Stimulated activated naive CD8-positive, alpha-beta T cell treated with anti-CD3 and anti-CD28 coated beads, Interleukin-15, Interleukin-2, amounts not matched to agents 100 ng/mL and 50 ng/mL, for 24 hours (primary cell): ENCODE measurements around the gene PSMD3.

Experiments used
- H3K27ac Mint-ChIP-seq: one replicate; pipeline ENCODE4 v1.8.0; 2021; ENCODE audit warnings: mild to moderate bottlenecking, mixed read lengths
- H3K27me3 Mint-ChIP-seq: one replicate; pipeline ENCODE4 v1.8.0; 2021; ENCODE audit warnings: mixed read lengths
- H3K36me3 Mint-ChIP-seq: one replicate; pipeline ENCODE4 v1.8.0; 2021; ENCODE audit warnings: low read depth, mixed read lengths
- H3K4me1 Mint-ChIP-seq: one replicate; pipeline ENCODE4 v1.8.0; 2021; ENCODE audit warnings: low read depth, mixed read lengths
- H3K4me3 Mint-ChIP-seq: one replicate; pipeline ENCODE4 v1.8.0; 2021; ENCODE audit warnings: mild to moderate bottlenecking, mixed read lengths
- H3K9me3 Mint-ChIP-seq: one replicate; pipeline ENCODE4 v1.8.0; 2021; ENCODE audit warnings: mixed read lengths

The PSMD3 gene

DNA sequence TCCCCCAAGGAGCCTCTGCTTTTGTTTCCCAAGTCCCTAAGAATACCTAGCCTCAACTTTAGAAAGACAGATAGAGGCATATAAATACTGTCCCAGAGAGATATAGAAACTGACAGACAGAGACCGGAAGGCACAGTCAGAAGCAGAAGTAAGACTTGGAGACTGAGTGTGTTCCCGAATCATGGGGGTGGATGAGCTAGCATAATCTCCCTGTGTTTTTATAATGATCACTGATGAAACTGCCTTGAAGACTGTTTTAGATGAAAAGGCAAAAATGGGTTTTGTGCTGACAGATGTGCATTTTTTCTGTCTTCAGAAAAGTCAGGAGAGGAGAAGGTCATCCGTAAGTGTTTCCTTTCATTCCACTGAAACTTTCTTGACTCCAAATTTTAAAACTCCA lies 8.3 kb upstream of the PSMD3 start:
- Mint-ChIP-seq H3K9me3 (no peaks in the 10 kb centered on the region), H3K27me3 (peaks cover 18% of the 10 kb centered on the region), H3K4me3 (no peak overlapping the region), H3K4me1 (no peaks in the 10 kb centered on the region), H3K36me3 (no peaks in the 10 kb centered on the region), H3K27ac (no peak overlapping the region)

DNA sequence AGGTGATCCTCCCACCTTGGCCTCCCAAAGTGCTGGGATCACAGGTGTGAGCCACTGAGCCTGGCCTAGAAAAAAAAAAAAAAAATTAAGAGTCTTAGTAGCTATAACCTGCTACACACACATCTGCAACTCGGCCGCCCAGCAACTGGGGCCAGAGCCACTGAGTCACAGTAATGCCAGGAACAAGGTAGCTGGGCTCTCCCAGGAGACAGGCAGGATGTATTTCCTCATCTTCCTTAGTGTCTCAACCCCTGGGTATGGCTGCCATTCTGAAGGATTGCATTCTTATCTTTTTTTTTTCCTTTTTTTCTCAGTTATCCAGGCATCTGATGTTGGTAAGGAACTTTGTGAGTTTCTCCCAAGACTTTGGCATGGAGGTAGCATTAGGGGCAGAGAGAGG lies 7.1 kb upstream of the PSMD3 start:
- Mint-ChIP-seq H3K4me3 (no peak overlapping the region), H3K36me3 (no peaks in the 10 kb centered on the region), H3K4me1 (no peaks in the 10 kb centered on the region), H3K27ac (no peak overlapping the region), H3K9me3 (no peaks in the 10 kb centered on the region), H3K27me3 (peaks cover 18% of the 10 kb centered on the region)

DNA sequence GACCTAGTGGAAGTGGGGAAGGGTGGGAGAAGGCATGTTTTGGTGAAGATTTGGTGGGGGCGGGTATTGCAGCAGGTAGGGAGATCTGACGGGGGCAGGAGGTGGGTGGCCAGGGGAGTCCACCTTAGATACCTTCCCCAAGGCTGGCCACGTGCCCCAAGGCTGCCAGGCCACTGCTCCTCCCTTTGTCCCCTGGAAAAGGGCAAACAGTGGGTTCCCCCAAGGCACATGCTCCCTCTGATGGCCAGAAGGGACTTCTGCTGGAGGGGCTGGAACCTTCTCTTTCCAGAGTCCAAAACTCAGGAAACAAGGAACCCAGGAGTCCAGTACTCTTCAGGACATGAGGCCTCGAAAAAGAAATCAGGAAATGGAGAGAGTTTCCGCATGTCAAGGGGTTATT lies 6.2 kb upstream of the PSMD3 start:
- peaks cover 20% of the 10 kb centered on the region for H3K27me3 Mint-ChIP-seq

GRCh38 chr17:39975801-39976200 lies 4.8 kb upstream of the PSMD3 start:
- Mint-ChIP-seq H3K4me1 (peaks cover 12% of the 10 kb centered on the region), H3K4me3 (no peak overlapping the region), H3K9me3 (no peaks in the 10 kb centered on the region), H3K36me3 (no peaks in the 10 kb centered on the region), H3K27me3 (peaks cover 16% of the 10 kb centered on the region), H3K27ac (no peak overlapping the region)

More for the DNA sequence above, 6.2 kb upstream of the PSMD3 start:
- H3K27ac Mint-ChIP-seq: no peak overlapping the region
- H3K9me3 Mint-ChIP-seq: no peaks in the 10 kb centered on the region
- no peak overlapping the region for H3K4me3 Mint-ChIP-seq
- H3K4me1 Mint-ChIP-seq: peaks cover 3% of the 10 kb centered on the region
- no peaks in the 10 kb centered on the region for H3K36me3 Mint-ChIP-seq

DNA sequence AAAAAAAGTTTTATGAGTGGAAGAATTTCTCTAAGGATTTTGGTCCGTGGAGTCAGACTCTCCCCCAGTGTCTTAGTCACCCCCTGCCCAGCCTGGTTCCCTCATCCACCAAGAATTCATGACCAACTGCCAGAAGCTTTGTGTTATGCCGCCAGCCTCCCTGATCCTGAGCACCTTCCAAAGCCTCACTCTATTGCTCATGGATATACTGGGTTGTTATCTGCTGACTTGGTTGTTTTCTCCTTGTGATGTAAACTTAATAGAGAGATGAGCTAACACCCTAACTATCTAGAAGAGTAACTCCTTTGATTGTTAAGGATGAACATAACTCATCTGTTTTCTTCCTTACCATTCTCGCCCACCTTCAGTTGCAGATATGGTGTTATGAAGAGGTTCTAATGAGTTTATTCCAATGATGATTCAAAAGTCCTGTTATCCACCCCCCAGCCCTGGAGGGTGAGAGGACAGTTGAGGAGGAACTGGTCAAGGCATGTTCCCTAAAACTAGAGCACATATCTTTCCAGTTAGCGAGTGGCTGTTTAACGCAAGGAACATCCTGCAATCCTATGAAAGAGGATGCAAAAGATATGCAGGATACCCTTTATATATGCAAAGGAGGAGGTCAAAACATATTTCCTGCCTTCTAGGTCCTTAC lies 1.5 kb upstream of the PSMD3 start:
- H3K27me3 Mint-ChIP-seq: peaks cover 9% of the 10 kb centered on the region
- H3K27ac Mint-ChIP-seq: no peak overlapping the region
- H3K4me3 Mint-ChIP-seq: peak overlapping the region; percentile 94
- H3K9me3 Mint-ChIP-seq: no peaks in the 10 kb centered on the region
- H3K36me3 Mint-ChIP-seq: peaks cover 18% of the 10 kb centered on the region
- peaks cover 33% of the 10 kb centered on the region for H3K4me1 Mint-ChIP-seq

GRCh38 chr17:39979893-39980350 lies 685 bp upstream of the PSMD3 start:
- Mint-ChIP-seq H3K4me3 (peak overlapping the region; percentile 94), H3K27me3 (peaks cover 9% of the 10 kb centered on the region), H3K36me3 (peaks cover 26% of the 10 kb centered on the region), H3K9me3 (no peaks in the 10 kb centered on the region), H3K4me1 (peaks cover 38% of the 10 kb centered on the region), H3K27ac (peak overlapping the region; percentile 89)

DNA sequence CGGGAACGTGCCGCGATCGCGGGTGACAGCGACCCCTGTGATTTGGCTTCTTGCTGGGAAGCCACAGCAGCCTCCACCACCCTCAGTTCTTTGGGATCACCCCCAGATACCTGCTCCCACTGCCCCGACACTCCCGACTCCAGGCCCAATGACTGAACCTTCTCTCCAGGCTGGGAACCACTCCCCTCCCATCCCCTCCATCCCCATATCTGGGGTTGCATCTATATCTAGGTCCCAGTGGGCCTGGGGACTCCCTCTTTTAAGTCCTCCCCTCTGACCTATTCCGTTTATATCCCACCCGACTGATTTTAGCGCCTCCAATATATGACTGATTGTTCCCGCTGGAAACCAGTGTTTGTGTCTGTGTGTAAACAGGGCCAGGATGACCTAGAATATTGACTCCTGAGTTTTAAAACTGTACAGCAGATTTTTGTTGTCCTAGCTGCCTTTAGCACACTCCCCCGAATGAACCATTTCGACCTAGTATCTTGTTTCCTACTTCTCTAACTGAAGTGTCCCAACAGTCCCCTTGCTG lies 667 bp downstream of the PSMD3 start:
- H3K9me3 Mint-ChIP-seq: no peaks in the 10 kb centered on the region
- H3K36me3 Mint-ChIP-seq: peaks cover 39% of the 10 kb centered on the region
- peak overlapping the region; percentile 94 for H3K4me3 Mint-ChIP-seq
- H3K27ac Mint-ChIP-seq: peak overlapping the region; percentile 89
- peaks cover 38% of the 10 kb centered on the region for H3K4me1 Mint-ChIP-seq
- peaks cover 5% of the 10 kb centered on the region for H3K27me3 Mint-ChIP-seq

- Mint-ChIP-seq H3K27ac (peak overlapping the region; percentile 89), H3K4me1 (peaks cover 38% of the 10 kb centered on the region), H3K36me3 (peaks cover 45% of the 10 kb centered on the region)
These were observed 1.3 kb downstream of the PSMD3 start for GRCh38 chr17:39981766-39982375.

DNA sequence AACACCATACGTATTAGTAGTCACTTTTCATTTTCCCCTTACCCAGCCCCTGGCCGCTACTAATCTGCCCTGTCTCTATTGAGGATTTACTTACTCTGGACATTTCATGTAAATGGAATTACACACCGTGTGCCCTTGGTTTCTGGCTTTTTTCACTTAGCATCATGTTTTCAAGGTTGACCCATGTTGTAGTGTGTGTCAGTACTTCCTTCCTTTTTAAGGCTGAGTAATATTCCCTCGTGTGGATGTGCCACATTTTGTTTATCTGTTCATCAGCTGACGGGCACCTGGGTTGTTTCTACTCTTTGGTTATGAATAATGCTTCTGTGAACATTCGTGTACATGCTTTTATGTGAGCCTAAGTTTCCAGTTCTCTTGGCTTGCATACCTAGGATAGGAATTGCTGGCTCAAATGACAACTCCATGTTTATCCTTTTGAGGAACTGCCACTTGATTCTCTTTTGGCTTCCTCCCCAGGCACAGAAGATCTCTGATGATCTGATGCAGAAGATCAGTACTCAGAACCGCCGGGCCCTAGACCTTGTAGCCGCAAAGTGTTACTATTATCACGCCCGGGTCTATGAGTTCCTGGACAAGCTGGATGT lies 7.7 kb downstream of the PSMD3 start:
- Mint-ChIP-seq H3K4me3 (no peak overlapping the region), H3K36me3 (peaks cover 95% of the 10 kb centered on the region)

More at GRCh38 chr17:39981766-39982375, 1.3 kb downstream of the PSMD3 start:
- H3K9me3 Mint-ChIP-seq: no peaks in the 10 kb centered on the region
- H3K4me3 Mint-ChIP-seq: peak overlapping the region; percentile 94
- peaks cover 5% of the 10 kb centered on the region for H3K27me3 Mint-ChIP-seq

DNA sequence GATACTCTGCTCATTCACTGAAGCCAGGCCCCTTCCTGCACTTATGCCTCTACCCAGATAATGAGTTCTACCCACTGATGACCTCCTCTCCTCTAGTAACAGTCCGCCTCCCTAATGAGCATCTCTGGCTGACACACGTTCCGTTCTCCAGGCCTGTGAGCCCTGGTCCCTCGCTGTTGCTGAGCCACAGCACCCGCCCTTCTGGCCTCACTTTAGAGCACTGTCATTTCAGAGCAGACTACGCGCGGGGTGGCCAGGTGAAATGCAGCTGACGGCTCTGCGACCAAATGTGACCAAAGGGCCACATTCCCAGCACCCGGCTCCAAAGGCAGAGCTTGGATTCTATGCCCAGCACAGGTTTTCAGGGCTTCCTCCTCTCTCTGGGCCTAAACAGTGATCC lies 13.8 kb downstream of the PSMD3 start:
- Mint-ChIP-seq H3K9me3 (no peaks in the 10 kb centered on the region), H3K4me3 (no peak overlapping the region), H3K4me1 (no peaks in the 10 kb centered on the region), H3K36me3 (peaks cover 79% of the 10 kb centered on the region), H3K27me3 (no peaks in the 10 kb centered on the region), H3K27ac (no peak overlapping the region)

More for the DNA sequence above, 7.7 kb downstream of the PSMD3 start:
- Mint-ChIP-seq H3K27me3 (no peaks in the 10 kb centered on the region), H3K9me3 (no peaks in the 10 kb centered on the region), H3K4me1 (peaks cover 11% of the 10 kb centered on the region), H3K27ac (no peak overlapping the region)

DNA sequence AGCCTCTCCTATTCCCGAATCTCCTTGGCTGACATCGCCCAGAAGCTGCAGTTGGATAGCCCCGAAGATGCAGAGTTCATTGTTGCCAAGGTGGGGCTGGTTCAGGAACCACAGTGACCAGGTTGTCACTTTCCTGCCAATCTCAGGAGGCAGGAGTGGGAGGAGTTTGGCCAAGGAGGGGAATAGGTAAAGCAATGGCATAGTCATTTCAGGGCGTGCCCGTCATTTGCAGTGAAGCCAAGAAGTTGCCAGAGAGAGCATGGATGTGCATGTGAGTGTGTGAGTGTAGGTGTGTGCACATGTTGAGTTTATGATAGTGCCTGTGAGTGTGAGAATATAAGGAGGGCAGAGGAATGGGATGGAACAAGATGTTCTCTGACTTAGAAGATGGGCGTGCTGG lies 14.8 kb downstream of the PSMD3 start:
- no peak overlapping the region for H3K27ac Mint-ChIP-seq

DNA sequence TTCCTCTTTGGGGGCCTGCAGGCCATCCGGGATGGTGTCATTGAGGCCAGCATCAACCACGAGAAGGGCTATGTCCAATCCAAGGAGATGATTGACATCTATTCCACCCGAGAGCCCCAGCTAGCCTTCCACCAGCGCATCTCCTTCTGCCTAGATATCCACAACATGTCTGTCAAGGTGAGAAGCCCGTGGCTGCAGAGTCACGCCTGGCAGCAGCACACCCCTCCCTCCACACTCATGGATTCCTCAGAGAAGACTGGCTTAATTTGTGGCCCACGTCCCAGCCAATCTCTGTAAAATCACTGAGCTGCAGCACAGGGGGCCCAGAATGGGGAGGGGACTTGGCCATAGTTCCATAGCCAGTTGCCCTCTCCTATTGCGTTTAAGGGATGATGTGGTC lies 15.6 kb downstream of the PSMD3 start:
- Mint-ChIP-seq H3K4me3 (no peak overlapping the region), H3K9me3 (no peaks in the 10 kb centered on the region), H3K27me3 (no peaks in the 10 kb centered on the region), H3K27ac (no peak overlapping the region), H3K4me1 (no peaks in the 10 kb centered on the region), H3K36me3 (peaks cover 64% of the 10 kb centered on the region)

More for the DNA sequence above, 14.8 kb downstream of the PSMD3 start:
- Mint-ChIP-seq H3K9me3 (no peaks in the 10 kb centered on the region), H3K4me3 (no peak overlapping the region), H3K4me1 (no peaks in the 10 kb centered on the region), H3K27me3 (no peaks in the 10 kb centered on the region), H3K36me3 (peaks cover 71% of the 10 kb centered on the region)

GRCh38 chr17:39996800-39997199 lies 16.2 kb downstream of the PSMD3 start:
- H3K36me3 Mint-ChIP-seq: peaks cover 57% of the 10 kb centered on the region
- no peak overlapping the region for H3K27ac Mint-ChIP-seq
- no peak overlapping the region for H3K4me3 Mint-ChIP-seq
- no peaks in the 10 kb centered on the region for H3K27me3 Mint-ChIP-seq
- no peaks in the 10 kb centered on the region for H3K9me3 Mint-ChIP-seq
- H3K4me1 Mint-ChIP-seq: no peaks in the 10 kb centered on the region

GRCh38 chr17:39997543-39997942 lies 16.9 kb downstream of the PSMD3 start:
- Mint-ChIP-seq H3K9me3 (no peaks in the 10 kb centered on the region), H3K27me3 (no peaks in the 10 kb centered on the region), H3K4me3 (no peak overlapping the region), H3K4me1 (no peaks in the 10 kb centered on the region), H3K36me3 (peaks cover 50% of the 10 kb centered on the region), H3K27ac (no peak overlapping the region)

GRCh38 chr17:39999067-39999466 lies 18.5 kb downstream of the PSMD3 start:
- H3K27ac Mint-ChIP-seq: no peak overlapping the region
- no peaks in the 10 kb centered on the region for H3K27me3 Mint-ChIP-seq

More at GRCh38 chr17:39999067-39999466, 18.5 kb downstream of the PSMD3 start:
- H3K4me1 Mint-ChIP-seq: no peaks in the 10 kb centered on the region
- no peak overlapping the region for H3K4me3 Mint-ChIP-seq
- no peaks in the 10 kb centered on the region for H3K9me3 Mint-ChIP-seq
- H3K36me3 Mint-ChIP-seq: peaks cover 37% of the 10 kb centered on the region
